GM12878 (cell line): ENCODE measurements around the gene TRABD. TPM values are rescaled to one million over a fixed set of nuclear protein-coding genes. Genes with fewer than 3 reads are reported as not detected.

ENCODE experiments used
- ASH2L ChIP-seq: fragments of 300-600, 200-600 bp; sonication (generic); IDR thresholded peaks from 2 replicates; pipeline ENCODE4 v1.6.1; 2017; ENCODE audit warnings: low read depth, mild to moderate bottlenecking, borderline replicate concordance
- BHLHE40 ChIP-seq, 2 experiments: fragments of 450-650 bp in 1 of 2; IDR thresholded peaks; 2 replicates each; pipeline ENCODE4 v1.6.1; 2011 to 2017; ENCODE audit warnings: low read depth in 2 of 2, borderline replicate concordance in 1 of 2, improper control_type of control experiment in 1 of 2, low read length in 1 of 2, mild to moderate bottlenecking in 1 of 2
- CBX3 ChIP-seq: fragments of 200-600 bp; sonication (generic); IDR thresholded peaks from 2 replicates; pipeline ENCODE4 v1.6.1; 2016; ENCODE audit warnings: low read depth, borderline replicate concordance
- CEBPB ChIP-seq, 2 experiments: fragments of 150-350 bp in 1 of 2; IDR thresholded peaks; 2 replicates each; pipeline ENCODE4 v1.6.1; 2012 to 2014; ENCODE audit warnings: low read depth in 2 of 2, low read length in 2 of 2, borderline replicate concordance in 1 of 2, inconsistent platforms in 1 of 2
- CHD4 ChIP-seq: fragments of 200-600 bp; sonication (generic); IDR thresholded peaks from 2 replicates; pipeline ENCODE4 v1.6.1; 2016; ENCODE audit warnings: mild to moderate bottlenecking
- EGR1 ChIP-seq, 2 experiments: IDR thresholded peaks; 1 replicate in 1 of 2; 2 replicates in 1 of 2; pipeline ENCODE4 v1.6.1; 2011 to 2012; ENCODE audit warnings: low read depth in 2 of 2, low read length in 2 of 2, borderline replicate concordance in 1 of 2, mild to moderate bottlenecking in 1 of 2, moderate library complexity in 1 of 2
- GABPA ChIP-seq: IDR thresholded peaks from 2 replicates; pipeline ENCODE4 v1.6.1; 2014; ENCODE audit warnings: antibody characterized with exemption, low read depth, mild to moderate bottlenecking, inconsistent platforms
- HDGF ChIP-seq: fragments of 450-650 bp; IDR thresholded peaks from 2 replicates; pipeline ENCODE4 v1.6.1; 2016; ENCODE audit warnings: antibody characterized with exemption
- IRF4 ChIP-seq: IDR thresholded peaks from 2 replicates; pipeline ENCODE4 v1.6.1; 2011; ENCODE audit warnings: low read depth, low read length
- MYB ChIP-seq: fragments of 150-350 bp; IDR thresholded peaks from 2 replicates; pipeline ENCODE4 v1.6.1; 2014; ENCODE audit warnings: mild to moderate bottlenecking, low read depth, low read length, borderline replicate concordance
- NBN ChIP-seq: fragments of 450-650 bp; IDR thresholded peaks from 2 replicates; pipeline ENCODE4 v1.6.1; 2016
- SMARCA5 ChIP-seq: fragments of 450-650 bp; IDR thresholded peaks from 2 replicates; pipeline ENCODE4 v1.6.1; 2017; ENCODE audit warnings: mild to moderate bottlenecking
- USF1 ChIP-seq: IDR thresholded peaks from 2 replicates; pipeline ENCODE4 v1.6.1; 2011; ENCODE audit warnings: borderline replicate concordance, low read depth, mild to moderate bottlenecking, moderate library complexity, mixed read lengths, low read length; ENCODE audit not compliant: insufficient read depth; ENCODE audit errors: extremely low read length
- ZBED1 ChIP-seq: IDR thresholded peaks from 2 replicates; pipeline ENCODE4 v1.6.1; 2016; ENCODE audit warnings: borderline replicate concordance
- ZNF384 ChIP-seq: IDR thresholded peaks from 2 replicates; pipeline ENCODE4 v1.6.1; 2012; ENCODE audit warnings: low read depth, mild to moderate bottlenecking, low read length, improper control_type of control experiment, borderline replicate concordance
- polyA plus RNA-seq, 11 experiments: library from polyadenylated mRNA; depleted of rRNA in 4 of 11; unstranded in 6 of 11; stranded (reverse) in 5 of 11; fragments of >200 nt; fragmentation: Nextera tagmentation in 4 of 11; fragmentation: Illumina TruSeq in 1 of 11; extraction: Ambion mirVana in 4 of 11; extraction: Trizol in 1 of 11; gene quantifications; 1 replicate in 1 of 11; 2 replicates in 10 of 11; pipeline versions ENCODE4 v1.2.1 to v1.2.3, GENCODE V29; 2011 to 2016; ENCODE audit warnings: inconsistent platforms in 2 of 11, missing spikeins in 2 of 11, low read depth in 1 of 11
- total RNA-seq, 4 experiments: library from RNA; depleted of rRNA in 3 of 4; stranded (reverse); fragments of >200 nt in 3 of 4; fragmentation: Illumina TruSeq in 1 of 4; extraction: Trizol in 1 of 4; gene quantifications; 2 replicates each; pipeline versions ENCODE4 v1.2.1 to v1.2.3, GENCODE V29; 2013 to 2021
- TF ChIP-seq, protein P1 (sequence below): IDR thresholded peaks from 2 replicates; pipeline ENCODE4 v1.6.1; 2012; ENCODE audit warnings: improper control_type of control experiment, low read depth, low read length; ENCODE audit not compliant: insufficient replicate concordance

The TRABD gene
- total and polyA plus RNA-seq, 10 of the 15 experiments (the other 5 are each of a cell fraction or from before 2014, with no cell fraction given), result 0.43 to 116 (median 58.1) TPM

DNA sequence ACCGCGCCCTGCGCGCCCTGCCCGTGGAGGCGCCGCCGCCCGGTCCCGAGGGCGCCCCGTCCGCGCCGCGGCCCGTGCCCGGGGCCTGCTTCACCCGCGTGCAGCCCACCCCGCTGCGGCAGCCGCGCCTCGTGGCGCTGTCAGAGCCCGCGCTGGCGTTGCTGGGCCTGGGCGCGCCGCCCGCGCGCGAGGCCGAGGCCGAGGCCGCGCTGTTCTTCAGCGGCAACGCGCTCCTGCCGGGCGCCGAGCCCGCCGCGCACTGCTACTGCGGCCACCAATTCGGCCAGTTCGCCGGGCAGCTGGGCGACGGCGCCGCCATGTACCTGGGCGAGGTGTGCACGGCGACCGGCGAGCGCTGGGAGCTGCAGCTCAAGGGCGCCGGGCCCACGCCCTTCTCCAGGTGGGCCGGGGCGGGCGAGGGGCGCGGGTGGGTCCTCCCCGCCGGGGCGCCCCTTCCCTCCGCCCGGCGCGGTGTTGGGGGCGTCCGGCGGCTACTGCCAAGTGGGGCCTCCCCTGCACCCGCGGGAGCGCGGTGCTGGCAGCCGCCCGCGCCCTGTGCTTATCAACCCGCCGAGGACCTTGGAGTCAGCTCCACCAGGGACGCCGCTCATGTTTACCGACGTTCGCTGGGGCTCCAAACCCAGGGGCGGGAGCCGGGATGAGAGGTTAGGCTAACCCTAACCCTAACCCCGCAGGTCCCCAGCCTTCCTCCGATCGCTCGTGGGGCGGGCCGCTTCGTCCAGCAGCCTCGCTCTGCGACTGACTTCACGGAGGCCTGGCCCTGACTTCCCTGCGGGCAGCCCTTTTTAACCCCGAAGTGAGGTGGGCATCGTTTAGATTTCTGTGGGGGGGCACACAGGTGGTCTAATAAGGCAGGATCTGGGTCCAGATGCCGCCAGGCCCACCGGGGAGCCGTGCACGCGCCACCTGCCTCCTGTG, 15.7 kb downstream of the TRABD start (continued):
- TF ChIP-seq, protein P1, sequence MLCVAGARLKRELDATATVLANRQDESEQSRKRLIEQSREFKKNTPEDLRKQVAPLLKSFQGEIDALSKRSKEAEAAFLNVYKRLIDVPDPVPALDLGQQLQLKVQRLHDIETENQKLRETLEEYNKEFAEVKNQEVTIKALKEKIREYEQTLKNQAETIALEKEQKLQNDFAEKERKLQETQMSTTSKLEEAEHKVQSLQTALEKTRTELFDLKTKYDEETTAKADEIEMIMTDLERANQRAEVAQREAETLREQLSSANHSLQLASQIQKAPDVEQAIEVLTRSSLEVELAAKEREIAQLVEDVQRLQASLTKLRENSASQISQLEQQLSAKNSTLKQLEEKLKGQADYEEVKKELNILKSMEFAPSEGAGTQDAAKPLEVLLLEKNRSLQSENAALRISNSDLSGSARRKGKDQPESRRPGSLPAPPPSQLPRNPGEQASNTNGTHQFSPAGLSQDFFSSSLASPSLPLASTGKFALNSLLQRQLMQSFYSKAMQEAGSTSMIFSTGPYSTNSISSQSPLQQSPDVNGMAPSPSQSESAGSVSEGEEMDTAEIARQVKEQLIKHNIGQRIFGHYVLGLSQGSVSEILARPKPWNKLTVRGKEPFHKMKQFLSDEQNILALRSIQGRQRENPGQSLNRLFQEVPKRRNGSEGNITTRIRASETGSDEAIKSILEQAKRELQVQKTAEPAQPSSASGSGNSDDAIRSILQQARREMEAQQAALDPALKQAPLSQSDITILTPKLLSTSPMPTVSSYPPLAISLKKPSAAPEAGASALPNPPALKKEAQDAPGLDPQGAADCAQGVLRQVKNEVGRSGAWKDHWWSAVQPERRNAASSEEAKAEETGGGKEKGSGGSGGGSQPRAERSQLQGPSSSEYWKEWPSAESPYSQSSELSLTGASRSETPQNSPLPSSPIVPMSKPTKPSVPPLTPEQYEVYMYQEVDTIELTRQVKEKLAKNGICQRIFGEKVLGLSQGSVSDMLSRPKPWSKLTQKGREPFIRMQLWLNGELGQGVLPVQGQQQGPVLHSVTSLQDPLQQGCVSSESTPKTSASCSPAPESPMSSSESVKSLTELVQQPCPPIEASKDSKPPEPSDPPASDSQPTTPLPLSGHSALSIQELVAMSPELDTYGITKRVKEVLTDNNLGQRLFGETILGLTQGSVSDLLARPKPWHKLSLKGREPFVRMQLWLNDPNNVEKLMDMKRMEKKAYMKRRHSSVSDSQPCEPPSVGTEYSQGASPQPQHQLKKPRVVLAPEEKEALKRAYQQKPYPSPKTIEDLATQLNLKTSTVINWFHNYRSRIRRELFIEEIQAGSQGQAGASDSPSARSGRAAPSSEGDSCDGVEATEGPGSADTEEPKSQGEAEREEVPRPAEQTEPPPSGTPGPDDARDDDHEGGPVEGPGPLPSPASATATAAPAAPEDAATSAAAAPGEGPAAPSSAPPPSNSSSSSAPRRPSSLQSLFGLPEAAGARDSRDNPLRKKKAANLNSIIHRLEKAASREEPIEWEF, result no peak
- TF ChIP-seq GABPA, result no peak
- TF ChIP-seq CBX3, result no peak
- no peak for TF ChIP-seq ASH2L
- TF ChIP-seq IRF4, result no peak
- no peak for TF ChIP-seq USF1
- no peak for TF ChIP-seq ZNF384
- no peak for TF ChIP-seq CHD4
- no peak for TF ChIP-seq ZBED1
- peak in 1 of 2 experiments; percentile 7; a peak in 1 of 4 replicates for TF ChIP-seq BHLHE40 (IDR thresholded peaks at IDR 0.05; ENCODE audit: borderline replicate concordance in 1 of 2, low read depth in 2 of 2, low read length in 1 of 2)
- TF ChIP-seq CEBPB (IDR thresholded peaks at IDR 0.05; ENCODE audit: borderline replicate concordance in 1 of 2, low read depth in 2 of 2, low read length in 2 of 2), result no peak
- no peak for TF ChIP-seq MYB
- TF ChIP-seq NBN, result no peak
- TF ChIP-seq SMARCA5, result 0 out of 2 replicates have a peak, but pooled peaks have one; percentile 19
- TF ChIP-seq EGR1 (IDR thresholded peaks at IDR 0.05; ENCODE audit: borderline replicate concordance in 1 of 2, low read depth in 2 of 2, low read length in 2 of 2), result 0 out of 3 replicates have a peak, but pooled peaks of 1 of the 2 experiments have one; percentile 5
- no peak for TF ChIP-seq HDGF
